ENCODE results near the gene CAV2.

The CAV2 gene

GRCh38 chr7:116545411-116545993 lies 46.0 kb downstream of the CAV2 start:
- in situ Hi-C loops (cut with HindIII; ENCODE audit: low sequenced_read_pairs) = no loop called here

GRCh38 chr7:116546054-116546453 lies 46.5 kb downstream of the CAV2 start:
- in situ Hi-C loops (cut with HindIII; ENCODE audit: low sequenced_read_pairs) = no loop called here

GRCh38 chr7:116546916-116547315 lies 47.4 kb downstream of the CAV2 start:
- in situ Hi-C loops (cut with HindIII; ENCODE audit: low sequenced_read_pairs) = no loop called here

GRCh38 chr7:116547347-116547746 lies 47.8 kb downstream of the CAV2 start:
- in situ Hi-C loops (cut with HindIII; ENCODE audit: low sequenced_read_pairs) = no loop called here

- in situ Hi-C loops (cut with HindIII; ENCODE audit: low sequenced_read_pairs) = no loop called here
Measured at GRCh38 chr7:116548506-116548905, 49.0 kb downstream of the CAV2 start.

- in situ Hi-C loops (cut with HindIII; ENCODE audit: low sequenced_read_pairs) = no loop called here
Measured at GRCh38 chr7:116549370-116549769, 49.8 kb downstream of the CAV2 start.

GRCh38 chr7:116551692-116552091 lies 52.2 kb downstream of the CAV2 start:
- in situ Hi-C loops (cut with HindIII; ENCODE audit: low sequenced_read_pairs) = no loop called here

- in situ Hi-C loops (cut with HindIII; ENCODE audit: low sequenced_read_pairs) = no loop called here
Measured at GRCh38 chr7:116552602-116553001, 53.1 kb downstream of the CAV2 start.

- in situ Hi-C loops (cut with HindIII; ENCODE audit: low sequenced_read_pairs) = no loop called here
Measured at GRCh38 chr7:116553168-116553964, 53.8 kb downstream of the CAV2 start.

- in situ Hi-C loops (cut with HindIII; ENCODE audit: low sequenced_read_pairs) = no loop called here
Measured at GRCh38 chr7:116554436-116554835, 54.9 kb downstream of the CAV2 start.

- in situ Hi-C loops (cut with HindIII; ENCODE audit: low sequenced_read_pairs) = no loop called here
Measured at GRCh38 chr7:116554911-116555310, 55.4 kb downstream of the CAV2 start.

- in situ Hi-C loops (cut with HindIII; ENCODE audit: low sequenced_read_pairs) = no loop called here
Measured at GRCh38 chr7:116557066-116557585, 57.6 kb downstream of the CAV2 start.

GRCh38 chr7:116557901-116558300 lies 58.4 kb downstream of the CAV2 start:
- in situ Hi-C loops (cut with HindIII; ENCODE audit: low sequenced_read_pairs) = no loop called here

All from endothelial cell of hepatic sinusoid (primary cell).